Hepatocyte (in vitro differentiated cells): ENCODE measurements around the gene EML4. TPM values are rescaled to one million over a fixed set of nuclear protein-coding genes. Genes with fewer than 3 reads are reported as not detected.

ENCODE experiments used
- DNase-seq: peaks from one replicate; pipeline ENCODE4 v3.0.0-alpha.2; 2016; ENCODE audit warnings: low spot score
- H2AFZ ChIP-seq: fragments of 200-600 bp; sonication (generic); 2 replicates; pipeline ENCODE4 v1.6.0; 2016; ENCODE audit warnings: antibody characterized with exemption, mild to moderate bottlenecking
- H3K27ac ChIP-seq: fragments of 200-600 bp; sonication (generic); 2 replicates; pipeline ENCODE4 v1.5.1; 2016; ENCODE audit warnings: mild to moderate bottlenecking
- H3K27me3 ChIP-seq: fragments of 200-600 bp; sonication (generic); 2 replicates; pipeline ENCODE4 v1.6.1; 2016
- H3K36me3 ChIP-seq: fragments of 200-600 bp; sonication (generic); replicated peaks from 2 replicates; pipeline ENCODE4 v1.5.1; 2016; ENCODE audit warnings: low read depth; ENCODE audit not compliant: insufficient read depth
- H3K4me1 ChIP-seq: fragments of 200-600 bp; sonication (generic); 2 replicates; pipeline ENCODE4 v1.5.1; 2016; ENCODE audit warnings: mild to moderate bottlenecking, moderate library complexity; ENCODE audit not compliant: insufficient read depth
- H3K4me2 ChIP-seq: fragments of 200-600 bp; sonication (generic); 2 replicates; pipeline ENCODE4 v1.6.0; 2016
- H3K4me3 ChIP-seq: fragments of 200-600 bp; sonication (generic); 2 replicates; pipeline ENCODE4 v1.5.1; 2016; ENCODE audit warnings: mild to moderate bottlenecking
- H3K79me2 ChIP-seq: fragments of 200-600 bp; sonication (generic); 2 replicates; pipeline ENCODE4 v1.6.0; 2017; ENCODE audit warnings: mild to moderate bottlenecking
- H3K9me2 ChIP-seq: fragments of 200-600 bp; sonication (generic); replicated peaks from 2 replicates; pipeline ENCODE4 v1.6.0; 2017; ENCODE audit warnings: mild to moderate bottlenecking; ENCODE audit not compliant: insufficient read depth
- H3K9me3 ChIP-seq: fragments of 200-600 bp; sonication (generic); 2 replicates; pipeline ENCODE4 v1.5.1; 2016; ENCODE audit warnings: low read depth, mild to moderate bottlenecking
- H4K20me1 ChIP-seq: fragments of 200-600 bp; sonication (generic); 2 replicates; pipeline ENCODE4 v1.6.0; 2016; ENCODE audit warnings: mild to moderate bottlenecking; ENCODE audit not compliant: insufficient read depth, poor library complexity, severe bottlenecking
- CTCF ChIP-seq: fragments of 200-600 bp; sonication (generic); IDR thresholded peaks from 2 replicates; pipeline ENCODE4 v1.5.1; 2016; ENCODE audit warnings: antibody characterized with exemption, mild to moderate bottlenecking; ENCODE audit not compliant: poor library complexity
- EZH2 ChIP-seq: fragments of 200-600 bp; sonication (generic); IDR thresholded peaks from 2 replicates; pipeline ENCODE4 v1.6.1; 2016; ENCODE audit warnings: antibody characterized with exemption, mild to moderate bottlenecking, borderline replicate concordance
- EZH2phosphoT487 ChIP-seq: fragments of 200-600 bp; sonication (generic); IDR thresholded peaks from one replicate; pipeline ENCODE4 v1.6.1; 2018; ENCODE audit warnings: antibody characterized with exemption, mild to moderate bottlenecking, low read depth, moderate library complexity; ENCODE audit not compliant: unreplicated experiment, severe bottlenecking
- WGBS: methylation state at CpG from one replicate; pipeline ENCODE4 v1.1.6; 2016; ENCODE audit warnings: low lambda C conversion rate; ENCODE audit errors: missing lambda C conversion rate; 5-methylcytosine and 5-hydroxymethylcytosine counted together
- polyA plus RNA-seq: library from polyadenylated mRNA; unstranded; fragments of >200 nt; fragmentation: Nextera tagmentation; extraction: Ambion mirVana; gene quantifications from 2 replicates; pipeline ENCODE4 v1.2.1, GENCODE V29; 2016
- total RNA-seq: library from RNA; depleted of rRNA; stranded (reverse); fragments of >200 nt; gene quantifications from 2 replicates; pipeline ENCODE4 v1.2.3, GENCODE V29; 2014

EML4 gene
- total and polyA plus RNA-seq, 2 experiments from 2014 or later = 49.9 to 86.8 TPM

- Histone ChIP-seq H3K9me2 (no peaks in the 10 kb centered on the region), H3K4me1 (peaks cover 14% of the 10 kb centered on the region), H3K27ac (peak overlapping the region; percentile 17), H3K9me3 (no peaks in the 10 kb centered on the region), H3K4me3 (no peak overlapping the region), H3K27me3 (no peaks in the 10 kb centered on the region), H2AFZ (no peak overlapping the region), H3K36me3 (no peaks in the 10 kb centered on the region), H3K4me2 (no peak overlapping the region), H4K20me1 (no peaks in the 10 kb centered on the region), H3K79me2 (peaks cover 93% of the 10 kb centered on the region)
- 71% methylated on average over 4 of the region's 4 CpGs for WGBS
- DNase-seq = no peak
- no peak for TF ChIP-seq EZH2
- TF ChIP-seq EZH2phosphoT487 = no peak
- no peak for TF ChIP-seq CTCF
These were observed 54.1 kb downstream of the EML4 start for GRCh38 chr2:42223067-42223854.

- no peaks in the 10 kb centered on the region for H3K27me3 ChIP-seq
- H3K9me2 ChIP-seq = no peaks in the 10 kb centered on the region
- no peak overlapping the region for H3K4me3 ChIP-seq
- no peak overlapping the region for H3K4me2 ChIP-seq
- no peak overlapping the region for H2AFZ ChIP-seq
- TF ChIP-seq EZH2phosphoT487 (no peak), EZH2 (no peak), CTCF (no peak)
- peak overlapping the region; percentile 17 for H3K27ac ChIP-seq
- peaks cover 14% of the 10 kb centered on the region for H3K4me1 ChIP-seq
- H4K20me1 ChIP-seq = no peaks in the 10 kb centered on the region
- no peaks in the 10 kb centered on the region for H3K36me3 ChIP-seq
- H3K79me2 ChIP-seq = peaks cover 93% of the 10 kb centered on the region
- no peaks in the 10 kb centered on the region for H3K9me3 ChIP-seq
- WGBS = 80% methylated on average over 2 of the region's 2 CpGs
- DNase-seq = no peak
These were observed 54.7 kb downstream of the EML4 start for GRCh38 chr2:42223855-42224268.

- H3K36me3 ChIP-seq = no peaks in the 10 kb centered on the region
- H3K4me1 ChIP-seq = peaks cover 14% of the 10 kb centered on the region
- TF ChIP-seq CTCF (no peak), EZH2 (no peak), EZH2phosphoT487 (no peak)
- no peaks in the 10 kb centered on the region for H3K9me3 ChIP-seq
- H3K79me2 ChIP-seq = peaks cover 93% of the 10 kb centered on the region
- H3K27ac ChIP-seq = no peak overlapping the region
- no peaks in the 10 kb centered on the region for H3K27me3 ChIP-seq
- 69% methylated on average over 4 of the region's 4 CpGs for WGBS
- no peak for DNase-seq
- H3K4me3 ChIP-seq = no peak overlapping the region
- H3K9me2 ChIP-seq = no peaks in the 10 kb centered on the region
- no peak overlapping the region for H2AFZ ChIP-seq
- no peaks in the 10 kb centered on the region for H4K20me1 ChIP-seq
- H3K4me2 ChIP-seq = no peak overlapping the region
These were observed 55.4 kb downstream of the EML4 start for GRCh38 chr2:42224422-42225067.
